SW480 (cell line): Measurements from ENCODE around the gene B3GNT9.
A peak's percentile ranks its signal among the peaks of the same experiment; 100 is the strongest.

Experiments used
- DNase-seq: peaks from one replicate; pipeline ENCODE4 v3.0.0-alpha.2; 2016; ENCODE audit warnings: low spot score

The B3GNT9 gene, protein sequence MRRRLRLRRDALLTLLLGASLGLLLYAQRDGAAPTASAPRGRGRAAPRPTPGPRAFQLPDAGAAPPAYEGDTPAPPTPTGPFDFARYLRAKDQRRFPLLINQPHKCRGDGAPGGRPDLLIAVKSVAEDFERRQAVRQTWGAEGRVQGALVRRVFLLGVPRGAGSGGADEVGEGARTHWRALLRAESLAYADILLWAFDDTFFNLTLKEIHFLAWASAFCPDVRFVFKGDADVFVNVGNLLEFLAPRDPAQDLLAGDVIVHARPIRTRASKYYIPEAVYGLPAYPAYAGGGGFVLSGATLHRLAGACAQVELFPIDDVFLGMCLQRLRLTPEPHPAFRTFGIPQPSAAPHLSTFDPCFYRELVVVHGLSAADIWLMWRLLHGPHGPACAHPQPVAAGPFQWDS

DNA sequence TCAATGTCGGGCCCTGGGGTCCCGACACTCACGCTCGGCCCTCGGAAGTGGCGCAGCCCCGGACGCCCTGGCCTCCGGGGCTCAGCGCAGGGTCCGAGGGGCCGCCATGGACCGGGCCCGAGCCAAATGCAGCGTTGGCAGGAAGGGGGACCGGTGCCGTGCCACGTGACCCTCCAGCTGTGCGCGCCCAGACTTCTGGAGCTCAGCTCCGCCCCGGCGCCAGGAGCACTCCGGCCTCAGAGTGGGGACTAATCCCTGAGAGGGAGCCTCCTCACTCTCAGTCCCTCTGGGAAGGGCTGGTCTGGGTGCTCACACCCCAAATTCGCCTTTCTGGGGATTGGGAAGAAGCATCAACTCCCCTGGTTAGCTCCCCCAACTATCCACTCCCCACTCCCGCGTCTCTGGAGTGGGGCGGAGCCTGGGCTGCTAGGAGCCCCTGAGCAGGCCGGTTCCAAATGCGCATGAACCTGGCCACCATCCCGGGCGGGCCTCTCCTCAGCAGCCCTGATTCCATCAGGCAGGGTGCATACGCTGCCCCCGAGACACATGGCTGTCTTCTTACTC is at the start of gene B3GNT9:
TSS of gene B3GNT9 (minus strand) at position 166 of the 564 bp plus-strand sequence. CDS start 513 bp downstream, outside the sequence.
- peak; percentile 48 for DNase-seq

DNA sequence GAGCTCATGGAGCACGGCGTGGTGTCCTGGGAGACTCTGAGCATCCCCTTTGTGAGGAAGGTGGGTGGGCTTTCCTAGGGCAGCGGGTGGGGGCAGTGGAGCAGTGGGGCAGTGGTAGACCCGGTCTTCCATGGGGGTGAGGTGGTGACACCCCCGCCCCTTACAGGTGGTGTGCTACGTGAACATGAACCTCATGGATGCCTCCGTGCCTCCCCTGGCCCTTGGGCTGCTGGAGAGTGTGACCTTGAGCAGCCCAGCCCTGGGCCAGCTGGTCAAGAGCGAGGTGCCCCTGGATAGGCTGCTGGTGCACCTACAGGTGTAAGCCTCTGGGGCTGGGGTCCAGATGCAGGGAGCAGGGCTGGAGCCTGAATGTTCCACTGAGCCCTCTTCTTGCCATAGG is 49.7 kb upstream of the B3GNT9 start:
- DNase-seq: no peak

DNA sequence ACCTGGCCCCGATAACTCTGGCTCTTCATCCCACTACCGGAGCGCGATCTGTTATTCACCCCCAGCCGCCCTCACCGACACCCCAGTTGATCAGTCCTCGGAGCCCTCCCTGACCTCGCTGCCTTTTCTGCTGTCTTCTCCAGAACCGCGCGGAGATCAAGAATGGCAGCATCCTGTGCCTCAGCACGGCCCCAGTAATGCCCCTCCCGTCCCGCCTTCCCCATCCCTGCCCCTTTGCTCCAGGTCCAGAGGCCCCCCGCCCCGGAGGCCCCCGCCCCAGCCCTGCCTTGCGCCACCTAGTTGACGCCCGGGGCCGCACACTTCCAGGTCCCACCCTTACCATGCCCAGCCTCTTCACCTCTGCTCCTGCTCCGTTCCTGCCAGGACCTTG is 49.0 kb upstream of the B3GNT9 start:
- no peak for DNase-seq

DNA sequence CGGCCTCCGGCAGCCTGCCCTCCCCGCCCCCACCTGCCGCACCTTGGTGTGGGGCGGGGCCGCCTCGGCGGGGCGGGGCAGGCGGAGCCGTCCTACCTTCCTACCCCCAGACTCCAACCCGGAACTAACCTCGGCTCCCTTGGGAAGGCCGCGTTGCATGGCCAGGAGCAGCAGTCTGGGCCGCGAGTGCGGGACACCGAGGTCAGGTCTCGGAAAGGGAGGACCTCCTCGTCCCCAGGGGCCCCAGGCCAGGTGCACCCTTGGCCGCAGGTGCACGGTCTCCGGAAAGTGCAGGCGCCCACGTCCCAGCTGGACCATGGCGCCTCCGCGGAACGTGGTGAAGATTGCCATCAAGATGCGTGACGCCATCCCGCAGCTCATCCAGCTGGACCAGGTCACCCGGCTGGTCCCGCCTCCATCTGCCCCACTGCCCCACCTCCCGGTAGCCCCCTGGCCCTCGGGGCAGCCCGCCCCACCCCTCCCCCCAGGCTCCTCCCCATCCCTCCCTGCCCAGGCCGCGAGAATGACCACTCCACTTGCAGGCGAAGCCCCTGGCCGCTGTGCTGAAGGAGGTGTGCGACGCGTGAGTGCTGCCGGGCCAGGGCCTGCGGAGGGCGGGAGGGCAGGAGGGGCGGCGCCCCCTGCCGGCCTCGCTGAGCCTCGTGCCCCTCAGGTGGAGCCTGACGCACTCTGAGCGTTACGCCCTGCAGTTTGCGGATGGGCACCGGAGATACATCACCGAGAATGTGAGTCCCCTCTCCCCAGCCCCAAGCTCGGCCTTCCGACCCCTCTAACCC is 48.4 kb upstream of the B3GNT9 start, which contains the start of gene ELMO3:
TSS of gene ELMO3 (plus strand) at position 121 of the 797 bp plus-strand sequence. CDS start at position 317, 196 bp downstream.
- DNase-seq: peak; percentile 69

DNA sequence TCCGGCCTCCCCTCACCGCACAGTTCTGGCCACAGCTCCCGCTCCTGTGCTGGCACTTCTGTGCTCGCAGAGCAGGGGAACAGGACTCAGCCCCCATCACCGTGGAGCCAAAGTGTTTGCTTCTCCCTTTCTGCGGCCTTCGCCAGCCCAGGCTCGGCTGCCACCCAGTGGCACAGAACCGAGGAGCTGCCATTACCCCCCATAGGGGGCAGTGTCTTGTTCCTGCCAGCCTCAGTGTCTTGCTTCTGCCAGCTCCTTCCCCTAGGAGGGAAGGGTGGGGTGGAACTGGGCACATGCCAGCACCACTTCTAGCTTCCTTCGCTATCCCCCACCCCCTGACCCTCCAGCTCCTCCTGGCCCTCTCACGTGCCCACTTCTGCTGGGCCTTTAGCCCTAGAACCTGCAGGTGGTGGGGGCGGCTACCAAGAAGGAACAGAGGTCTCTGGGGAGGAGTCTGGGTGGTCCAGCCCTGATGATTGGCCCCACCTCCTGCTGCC is 47.5 kb upstream of the B3GNT9 start:
- peak; percentile 52 for DNase-seq

DNA sequence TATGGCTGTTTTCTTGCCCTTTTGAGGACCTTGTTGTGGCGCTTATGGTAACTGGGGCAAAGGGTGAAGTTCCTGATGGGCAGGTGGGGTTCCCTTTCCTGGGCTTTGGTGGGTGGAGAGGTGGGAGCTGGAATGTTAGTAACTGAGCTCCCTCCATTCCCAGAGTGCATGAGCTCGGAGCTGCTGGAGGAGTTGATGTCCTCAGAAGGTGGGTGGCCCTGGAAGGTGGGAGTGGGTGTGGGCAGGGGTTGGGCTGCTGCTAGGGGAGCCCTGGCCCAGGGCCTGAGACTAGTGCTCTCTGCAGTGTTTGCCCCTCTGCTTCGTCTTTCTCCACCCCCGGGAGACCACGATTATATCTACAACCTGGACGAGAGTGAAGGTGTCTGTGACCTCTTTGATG is 46.9 kb upstream of the B3GNT9 start:
- DNase-seq: no peak

DNA sequence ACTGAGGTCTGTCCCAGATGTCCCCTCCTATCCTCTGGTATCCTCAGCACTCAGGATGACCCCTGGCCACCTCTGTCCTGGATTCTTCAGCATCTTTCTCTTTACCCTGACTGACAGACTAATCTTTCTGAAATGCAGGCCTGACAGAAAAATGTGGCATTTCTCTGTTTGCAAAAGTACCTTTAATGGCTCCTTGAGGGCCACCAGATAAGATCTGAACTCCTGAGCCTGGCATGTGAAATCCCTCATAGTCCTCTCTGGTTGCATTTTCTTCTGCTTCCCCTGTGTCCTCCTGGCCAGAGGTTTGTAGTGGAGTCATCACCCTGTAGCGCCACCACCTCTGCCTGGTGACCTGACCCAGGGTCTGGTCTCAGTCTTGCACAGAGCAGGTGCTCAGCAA is 46.1 kb upstream of the B3GNT9 start:
- no peak for DNase-seq

DNA sequence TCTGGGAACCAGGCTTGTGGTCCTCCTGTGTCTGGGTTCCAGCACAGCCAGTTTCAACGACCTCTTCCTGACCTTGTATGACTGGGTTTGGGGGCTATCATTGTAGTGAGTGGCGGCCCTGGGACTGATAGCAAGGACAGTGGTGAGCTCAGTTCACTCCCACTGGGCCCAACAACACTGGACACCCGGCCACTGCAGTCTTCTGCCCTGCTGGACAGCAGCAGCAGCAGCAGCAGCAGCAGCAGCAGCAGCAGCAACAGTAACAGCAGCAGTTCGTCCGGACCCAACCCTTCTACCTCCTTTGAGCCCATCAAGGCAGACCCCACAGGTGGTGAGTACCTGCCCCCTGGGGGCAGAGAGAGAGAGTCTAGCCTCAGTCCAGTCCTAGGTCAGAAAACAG is 44.9 kb upstream of the B3GNT9 start:
- no peak for DNase-seq

DNA sequence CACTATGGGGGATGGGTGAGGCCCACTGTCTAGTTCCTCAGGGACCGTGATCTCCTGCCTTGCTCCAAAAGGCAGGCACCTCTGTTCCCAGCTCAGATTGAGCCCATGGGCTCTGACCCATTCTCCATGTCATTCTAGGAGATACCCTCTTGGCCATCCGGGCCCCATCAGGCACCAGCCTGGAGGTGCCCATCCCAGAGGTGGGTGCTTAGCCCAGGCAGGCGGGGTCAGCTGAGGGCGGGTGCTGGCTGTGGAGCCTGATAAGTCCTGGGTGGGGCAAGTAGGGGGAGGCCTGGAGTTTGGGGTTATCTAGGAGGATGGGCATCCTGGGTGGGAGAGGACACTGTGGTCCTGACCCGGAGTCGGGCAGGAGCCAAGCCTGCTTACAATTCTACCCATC is 43.5 kb upstream of the B3GNT9 start:
- no peak for DNase-seq

DNA sequence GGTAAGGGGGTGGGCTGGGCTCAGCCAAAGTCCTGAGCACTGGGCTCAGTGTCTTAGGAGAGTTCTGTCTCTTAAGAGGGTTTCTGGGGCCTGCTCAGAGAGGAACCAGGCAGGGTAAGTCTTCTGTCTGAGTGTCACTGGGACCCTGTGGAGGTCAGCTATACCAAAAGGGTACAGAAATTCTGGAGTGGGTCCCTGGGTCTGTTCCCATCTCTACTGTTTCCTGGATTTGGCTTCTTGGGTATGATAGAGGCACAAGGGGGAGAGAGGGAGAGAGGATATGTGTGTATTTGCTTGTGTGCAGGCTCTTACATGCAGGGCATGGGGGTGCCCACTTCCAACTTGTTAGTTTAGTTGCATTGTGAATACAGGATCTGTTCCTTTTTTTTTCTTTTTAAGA is 42.7 kb upstream of the B3GNT9 start:
- DNase-seq: no peak

DNA sequence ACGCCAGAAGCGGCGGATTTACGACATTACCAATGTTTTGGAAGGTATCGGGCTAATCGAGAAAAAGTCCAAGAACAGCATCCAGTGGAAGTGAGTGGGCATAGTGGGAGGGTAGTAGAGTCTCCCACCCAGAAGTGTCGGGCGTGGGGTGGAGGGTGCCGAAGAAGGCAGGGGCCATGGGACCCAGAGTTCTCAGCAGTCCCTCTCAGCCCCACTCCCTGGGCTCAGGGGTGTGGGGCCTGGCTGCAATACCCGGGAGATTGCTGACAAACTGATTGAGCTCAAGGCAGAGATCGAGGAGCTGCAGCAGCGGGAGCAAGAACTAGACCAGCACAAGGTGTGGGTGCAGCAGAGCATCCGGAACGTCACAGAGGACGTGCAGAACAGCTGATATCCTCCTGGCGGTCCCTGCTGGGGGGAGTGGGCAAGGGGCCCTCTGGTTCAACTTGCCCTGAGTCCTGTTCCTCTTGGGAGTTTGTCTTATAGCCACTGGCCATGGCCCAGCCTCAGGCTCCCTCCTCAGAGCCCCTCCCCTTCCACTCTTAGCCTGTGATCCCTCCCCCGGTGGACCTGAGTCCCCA is 42.1 kb upstream of the B3GNT9 start:
- no peak for DNase-seq

DNA sequence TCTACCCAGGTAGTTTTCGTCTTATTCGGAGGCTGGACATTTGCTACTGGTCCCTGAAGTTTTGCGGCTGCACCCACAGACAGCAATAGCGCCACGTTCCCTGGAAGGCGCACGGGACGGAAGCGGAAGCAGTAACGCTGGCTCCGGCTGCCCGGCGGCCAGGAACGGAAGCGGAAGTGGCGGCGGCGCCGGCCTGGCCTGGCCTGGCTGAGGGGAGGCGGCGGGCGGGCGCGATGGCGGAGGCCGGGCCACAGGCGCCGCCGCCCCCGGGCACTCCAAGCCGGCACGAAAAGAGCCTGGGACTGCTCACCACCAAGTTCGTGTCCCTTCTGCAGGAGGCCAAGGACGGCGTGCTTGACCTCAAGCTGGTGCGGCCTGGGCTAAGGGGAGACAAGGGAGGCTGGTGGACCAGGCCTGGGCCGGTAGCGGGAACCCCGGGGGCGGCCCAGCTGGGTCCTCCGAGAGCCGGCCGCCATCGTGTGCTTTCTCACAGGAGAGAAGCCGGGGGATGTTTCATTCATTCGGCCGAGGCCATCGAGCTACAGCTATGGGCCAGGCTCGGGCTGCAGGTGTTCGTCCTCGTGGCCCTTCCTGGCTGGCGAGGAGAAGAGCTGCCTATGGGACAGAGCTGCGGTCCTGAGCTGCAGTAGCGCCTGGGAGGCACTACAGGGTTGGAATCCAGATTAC is 41.3 kb upstream of the B3GNT9 start, which contains the start of gene E2F4:
TSS of gene E2F4 (plus strand) at position 161 of the 687 bp plus-strand sequence. CDS start at position 234, 73 bp downstream.
- peak; percentile 87 for DNase-seq

DNA sequence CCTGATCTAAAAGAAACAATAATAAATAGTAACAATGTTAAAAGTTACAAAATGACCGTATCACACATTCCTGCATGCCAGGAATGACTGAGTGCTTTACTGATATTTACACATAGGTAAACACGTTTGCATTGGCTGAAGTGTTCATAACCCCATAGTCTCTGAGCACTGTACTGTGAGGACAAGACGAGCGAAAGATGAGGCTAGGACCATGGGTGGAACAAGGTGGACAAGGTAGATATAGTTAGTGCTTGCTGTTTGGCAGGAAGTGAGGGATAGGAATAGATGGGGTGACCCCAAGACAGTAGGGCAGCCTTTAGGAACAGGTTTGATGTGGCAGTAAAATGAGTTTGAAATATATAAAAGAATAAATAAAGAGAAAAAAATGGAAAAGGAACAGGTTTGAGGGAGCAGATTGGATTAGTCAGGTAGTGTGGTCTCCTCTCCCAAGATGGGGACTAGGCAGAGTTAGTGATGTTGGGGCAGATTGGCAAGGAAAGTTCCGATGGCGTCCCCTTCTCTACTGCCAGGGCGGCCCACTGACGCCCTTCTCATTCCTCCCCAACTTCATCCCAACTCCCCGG is 40.7 kb upstream of the B3GNT9 start:
- DNase-seq: no peak

DNA sequence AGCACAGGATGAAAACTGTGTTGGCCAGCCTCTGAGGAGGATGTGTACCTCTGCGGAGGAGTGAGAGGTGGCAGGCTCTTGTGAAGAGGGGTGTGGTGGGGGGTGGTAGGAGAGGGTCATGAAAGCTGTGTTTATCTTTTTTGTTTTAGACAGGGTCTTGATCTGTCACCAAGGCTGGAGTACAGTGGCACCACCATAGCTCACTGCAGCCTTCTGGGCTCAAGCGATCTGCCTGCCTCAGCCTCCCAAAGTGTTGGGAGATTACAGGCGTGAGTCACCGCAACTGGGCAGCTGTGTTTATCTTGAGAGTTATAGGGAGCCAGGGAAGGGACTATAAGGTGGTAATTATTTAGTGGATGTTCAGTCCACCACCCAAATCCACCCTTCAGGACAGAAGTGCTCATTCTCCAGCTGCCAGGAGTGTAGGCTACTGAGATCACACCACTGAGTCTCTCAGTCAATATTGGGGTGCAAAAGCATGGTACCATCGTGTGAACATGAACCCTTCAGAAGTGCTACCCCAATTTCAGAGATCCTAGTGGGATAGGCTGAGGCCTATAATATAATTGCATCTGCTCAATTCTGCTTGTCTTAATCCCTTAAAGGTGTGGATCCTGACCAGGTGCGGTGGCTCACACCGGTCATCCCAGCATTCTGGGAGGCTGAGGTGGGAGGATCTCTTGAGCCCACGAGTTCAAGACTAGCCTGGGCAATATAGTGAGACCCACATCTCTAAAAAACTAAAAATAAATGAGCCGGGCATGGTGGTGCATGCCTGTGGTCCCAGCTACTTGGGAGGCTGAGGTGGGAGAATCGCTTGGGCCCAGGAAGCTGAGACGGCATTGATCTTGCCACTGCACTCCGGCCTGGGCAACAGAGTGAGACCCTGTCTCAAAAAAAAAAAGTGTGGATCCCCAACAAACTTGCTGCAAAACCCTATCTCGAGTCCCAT is 39.9 kb upstream of the B3GNT9 start:
- no peak for DNase-seq

DNA sequence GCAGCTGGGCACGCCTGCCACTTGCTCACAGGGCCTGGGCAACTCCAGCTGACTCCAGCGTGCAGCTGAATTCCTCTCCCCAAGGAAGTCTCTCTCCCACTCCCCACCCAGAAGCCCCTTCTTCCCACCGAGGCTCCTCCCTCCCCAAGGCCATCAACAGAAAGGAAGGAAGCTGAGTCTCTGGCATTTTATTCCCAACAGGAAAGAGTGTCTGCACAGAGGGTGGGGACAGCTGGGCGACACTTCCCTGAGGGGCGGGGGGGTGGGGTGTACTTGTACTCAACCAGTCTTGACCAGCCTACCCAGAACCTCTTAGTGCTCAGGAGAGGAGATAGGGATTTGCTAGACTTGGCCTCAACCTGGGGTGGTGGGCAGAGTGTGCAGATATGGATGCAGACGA is 39.2 kb upstream of the B3GNT9 start, which contains the start of gene EXOC3L1:
TSS of gene EXOC3L1 (minus strand) at position 96 of the 400 bp plus-strand sequence. CDS start 460 bp downstream, outside the sequence.
- DNase-seq: no peak

DNA sequence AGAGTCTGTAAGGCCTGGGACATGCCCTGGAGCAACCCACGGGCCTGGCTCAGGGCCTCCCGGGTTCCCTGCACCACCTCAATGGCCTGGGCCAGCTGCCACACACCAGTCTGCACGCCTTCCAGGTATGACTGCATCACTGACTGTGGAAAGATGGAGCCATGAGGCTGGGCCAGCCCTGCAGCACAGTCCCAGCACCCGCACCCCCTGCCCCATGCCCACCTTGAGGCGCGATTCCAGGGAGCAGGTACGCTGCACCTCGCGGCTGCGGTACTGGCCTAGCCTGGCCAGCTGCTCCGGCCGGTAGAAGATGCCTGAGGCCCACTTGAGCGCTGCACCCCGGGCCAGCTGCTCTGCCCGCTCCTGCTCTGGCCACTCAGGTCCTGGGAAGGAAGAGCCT is 38.0 kb upstream of the B3GNT9 start:
- DNase-seq: no peak

DNA sequence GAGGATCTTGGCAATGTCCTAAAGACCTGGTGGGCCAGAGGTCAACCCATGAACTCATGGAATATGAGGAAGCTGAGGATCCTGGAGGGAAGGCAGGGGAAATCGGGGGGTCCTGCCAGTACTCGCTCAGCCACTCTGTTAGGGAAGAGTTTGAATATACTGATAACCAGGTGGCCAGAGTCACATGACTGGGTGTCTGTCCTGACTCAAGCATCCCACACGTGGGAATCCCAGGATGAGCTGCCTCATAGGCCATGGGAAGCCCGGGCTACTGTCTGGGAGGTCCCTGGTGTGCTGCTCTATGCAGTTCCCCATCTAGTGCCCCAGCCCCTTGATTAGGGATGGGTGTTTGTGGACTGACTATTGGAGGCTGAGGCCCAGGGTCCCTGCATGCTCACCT is 37.5 kb upstream of the B3GNT9 start:
- no peak for DNase-seq

DNA sequence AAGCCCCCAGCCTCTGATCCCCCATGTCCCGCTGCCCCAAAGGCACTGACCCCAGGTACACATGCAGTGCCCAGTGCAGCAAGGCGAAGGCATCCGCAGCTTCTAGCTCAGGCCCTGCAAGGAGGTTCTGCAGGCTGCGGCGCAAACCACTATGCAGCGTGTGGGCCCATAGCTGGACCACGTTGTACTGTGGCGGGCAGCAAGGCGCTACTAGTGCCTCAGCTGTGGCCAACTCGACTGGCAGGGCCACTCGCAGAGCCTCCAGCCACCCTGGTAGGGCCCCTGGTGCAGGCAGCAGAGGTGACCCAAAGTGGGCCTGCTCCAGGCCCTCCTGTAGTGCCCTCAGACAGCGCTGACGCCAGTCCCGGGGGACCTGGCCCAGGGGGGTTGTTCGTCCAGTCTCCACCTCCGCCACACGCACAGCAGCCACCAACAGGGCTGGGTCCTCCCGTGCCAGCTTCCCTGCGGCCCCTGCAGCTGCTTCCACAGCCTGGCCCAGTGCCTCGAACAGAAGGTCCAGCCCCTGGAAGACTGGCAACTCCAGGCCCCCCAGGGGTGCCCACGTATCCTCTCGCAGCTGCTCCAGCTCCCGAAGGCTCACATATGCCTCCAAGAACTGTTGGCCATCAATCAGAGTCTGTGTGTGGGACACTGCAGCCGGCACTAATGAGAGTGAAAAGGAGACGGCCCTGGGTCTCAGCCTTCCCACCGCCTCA is 36.5 kb upstream of the B3GNT9 start:
- DNase-seq: no peak

DNA sequence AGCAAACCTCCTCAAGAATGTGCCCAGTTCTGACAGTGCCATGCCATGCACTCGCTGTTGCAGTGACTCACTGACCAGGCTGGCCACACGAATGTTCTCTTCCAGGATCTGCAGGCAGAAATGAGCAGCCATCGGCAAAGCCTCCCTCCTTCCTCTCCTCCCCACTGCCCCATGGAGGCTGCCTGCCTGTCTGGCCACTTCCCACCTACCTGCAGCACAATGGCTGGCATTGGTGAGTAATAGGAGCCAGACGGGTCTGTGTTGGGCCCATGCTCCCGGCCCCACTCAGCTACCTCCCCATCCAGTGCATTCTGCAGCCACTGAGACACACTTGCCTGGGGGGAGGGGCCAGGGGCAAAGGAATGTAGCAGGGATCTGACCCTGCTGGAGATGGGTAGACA is 35.8 kb upstream of the B3GNT9 start:
- DNase-seq: no peak
